Endodermal cell (in vitro differentiated cells): Measurements from ENCODE around the gene DBNL. TPM values are rescaled to one million over a fixed set of nuclear protein-coding genes. Genes with fewer than 3 reads are reported as not detected.

Experiments used
- DNase-seq: peaks from one replicate; pipeline ENCODE4 v3.0.0-alpha.2; 2017
- H3K27ac ChIP-seq: 2 replicates; pipeline ENCODE4 v1.5.1; 2013; ENCODE audit warnings: mild to moderate bottlenecking, low read depth, low read length, moderate library complexity
- H3K27me3 ChIP-seq: 2 replicates; pipeline ENCODE4 v1.6.1; 2013; ENCODE audit warnings: mild to moderate bottlenecking, low read length, moderate library complexity; ENCODE audit not compliant: insufficient read depth, control insufficient read depth, poor library complexity, severe bottlenecking
- H3K36me3 ChIP-seq: 2 replicates; pipeline ENCODE4 v1.7.0; 2013; ENCODE audit warnings: mild to moderate bottlenecking, low read length, moderate library complexity; ENCODE audit not compliant: control insufficient read depth, insufficient read depth
- H3K4me1 ChIP-seq: one replicate; pipeline ENCODE4 v1.7.0; 2013; ENCODE audit warnings: low read length; ENCODE audit not compliant: control insufficient read depth, insufficient read depth
- H3K4me3 ChIP-seq: 2 replicates; pipeline ENCODE4 v1.5.1; 2013; ENCODE audit warnings: mild to moderate bottlenecking, low read length, moderate library complexity
- H3K9ac ChIP-seq: 2 replicates; pipeline ENCODE4 v1.6.1; 2013; ENCODE audit warnings: mild to moderate bottlenecking, low read length, moderate library complexity; ENCODE audit not compliant: poor library complexity, severe bottlenecking; ENCODE audit errors: extremely low read depth
- H3K9me3 ChIP-seq: 2 replicates; pipeline ENCODE4 v1.6.1; 2013; ENCODE audit warnings: mild to moderate bottlenecking, low read length, moderate library complexity; ENCODE audit not compliant: control insufficient read depth
- H3K27ac Mint-ChIP-seq: 2 replicates; pipeline ENCODE4 v1.8.0; 2020; ENCODE audit warnings: mixed read lengths
- H3K27me3 Mint-ChIP-seq: 2 replicates; pipeline ENCODE4 v1.8.0; 2021; ENCODE audit warnings: mild to moderate bottlenecking, mixed read lengths; ENCODE audit not compliant: insufficient read depth
- H3K36me3 Mint-ChIP-seq: 2 replicates; pipeline ENCODE4 v1.8.0; 2020; ENCODE audit warnings: low read depth, mixed read lengths
- H3K4me1 Mint-ChIP-seq: 2 replicates; pipeline ENCODE4 v1.8.0; 2020; ENCODE audit warnings: mixed read lengths
- H3K4me3 Mint-ChIP-seq: 2 replicates; pipeline ENCODE4 v1.8.0; 2020; ENCODE audit warnings: mild to moderate bottlenecking, moderate library complexity, mixed read lengths
- H3K9me3 Mint-ChIP-seq: 2 replicates; pipeline ENCODE4 v1.8.0; 2020; ENCODE audit warnings: mild to moderate bottlenecking, mixed read lengths
- WGBS, 2 experiments: methylation state at CpG; one replicate each; pipeline versions ENCODE4 v1.1.5 to v1.1.7; 2013; ENCODE audit warnings: missing lambda C conversion rate in 2 of 2, mixed read lengths in 1 of 2; ENCODE audit not compliant: insufficient coverage in 1 of 2, insufficient read length in 1 of 2; 5-methylcytosine and 5-hydroxymethylcytosine counted together
- total RNA-seq, 2 donors: library from RNA; stranded (reverse); fragmentation: NEBNext Ultra II Directional in 1 of 2; extraction: Animal tissue kit (Norgen Biotek cat#: 25700) in 1 of 2; gene quantifications; 2 replicates in 1 of 2; 3 replicates in 1 of 2; pipeline ENCODE4 v1.2.1, GENCODE V29; 2021
- TF ChIP-seq, protein P1 (sequence below): fragments of 200-600 bp; sonication (generic); conservative IDR thresholded peaks from 2 replicates; pipeline ENCODE4 v1.5.0; 2021; ENCODE audit warnings: antibody characterized with exemption, mild to moderate bottlenecking

The DBNL gene
- total RNA-seq, 2 donors from 2014 or later: 47.0 to 50.9 TPM

DNA sequence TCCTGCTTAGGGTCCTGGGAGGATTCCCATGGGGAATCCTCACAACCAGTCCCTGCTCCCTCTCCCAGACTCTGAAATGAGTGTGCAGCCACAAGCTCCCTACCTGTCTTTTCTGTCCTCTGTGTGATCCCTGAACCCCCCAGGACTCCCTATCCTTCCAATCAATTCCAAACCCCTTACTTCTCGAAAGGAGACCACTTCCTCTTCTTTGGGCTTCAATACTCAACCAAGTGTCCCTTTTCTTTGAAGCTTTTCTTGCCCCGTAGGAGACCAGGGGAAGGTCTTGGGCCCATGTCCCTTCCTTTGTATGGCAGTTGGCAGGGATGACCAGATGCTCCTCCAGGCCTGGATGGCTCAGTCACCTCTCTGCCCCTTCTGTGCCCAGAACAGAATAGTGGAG lies 61.3 kb downstream of the DBNL start:
- Histone ChIP-seq H3K27me3 (peaks cover 5% of the 10 kb centered on the region), H3K4me1 (no peaks in the 10 kb centered on the region), H3K9me3 (no peaks in the 10 kb centered on the region), H3K27ac (no peak overlapping the region), H3K9ac (no peak overlapping the region), H3K4me3 (no peak overlapping the region), H3K36me3 (no peaks in the 10 kb centered on the region)
- TF ChIP-seq, protein P1, sequence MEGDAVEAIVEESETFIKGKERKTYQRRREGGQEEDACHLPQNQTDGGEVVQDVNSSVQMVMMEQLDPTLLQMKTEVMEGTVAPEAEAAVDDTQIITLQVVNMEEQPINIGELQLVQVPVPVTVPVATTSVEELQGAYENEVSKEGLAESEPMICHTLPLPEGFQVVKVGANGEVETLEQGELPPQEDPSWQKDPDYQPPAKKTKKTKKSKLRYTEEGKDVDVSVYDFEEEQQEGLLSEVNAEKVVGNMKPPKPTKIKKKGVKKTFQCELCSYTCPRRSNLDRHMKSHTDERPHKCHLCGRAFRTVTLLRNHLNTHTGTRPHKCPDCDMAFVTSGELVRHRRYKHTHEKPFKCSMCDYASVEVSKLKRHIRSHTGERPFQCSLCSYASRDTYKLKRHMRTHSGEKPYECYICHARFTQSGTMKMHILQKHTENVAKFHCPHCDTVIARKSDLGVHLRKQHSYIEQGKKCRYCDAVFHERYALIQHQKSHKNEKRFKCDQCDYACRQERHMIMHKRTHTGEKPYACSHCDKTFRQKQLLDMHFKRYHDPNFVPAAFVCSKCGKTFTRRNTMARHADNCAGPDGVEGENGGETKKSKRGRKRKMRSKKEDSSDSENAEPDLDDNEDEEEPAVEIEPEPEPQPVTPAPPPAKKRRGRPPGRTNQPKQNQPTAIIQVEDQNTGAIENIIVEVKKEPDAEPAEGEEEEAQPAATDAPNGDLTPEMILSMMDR: no peak
- H3K27me3 Mint-ChIP-seq: peaks cover 21% of the 10 kb centered on the region
- no peak overlapping the region for H3K27ac Mint-ChIP-seq
- no peaks in the 10 kb centered on the region for H3K9me3 Mint-ChIP-seq
- H3K36me3 Mint-ChIP-seq: peaks cover 10% of the 10 kb centered on the region
- DNase-seq: no peak
- H3K4me1 Mint-ChIP-seq: peaks cover 8% of the 10 kb centered on the region
- peak overlapping the region; percentile 66 for H3K4me3 Mint-ChIP-seq
- WGBS, 2 experiments: 92 to 100% methylated on average over 2 of the region's 2 CpGs

DNA sequence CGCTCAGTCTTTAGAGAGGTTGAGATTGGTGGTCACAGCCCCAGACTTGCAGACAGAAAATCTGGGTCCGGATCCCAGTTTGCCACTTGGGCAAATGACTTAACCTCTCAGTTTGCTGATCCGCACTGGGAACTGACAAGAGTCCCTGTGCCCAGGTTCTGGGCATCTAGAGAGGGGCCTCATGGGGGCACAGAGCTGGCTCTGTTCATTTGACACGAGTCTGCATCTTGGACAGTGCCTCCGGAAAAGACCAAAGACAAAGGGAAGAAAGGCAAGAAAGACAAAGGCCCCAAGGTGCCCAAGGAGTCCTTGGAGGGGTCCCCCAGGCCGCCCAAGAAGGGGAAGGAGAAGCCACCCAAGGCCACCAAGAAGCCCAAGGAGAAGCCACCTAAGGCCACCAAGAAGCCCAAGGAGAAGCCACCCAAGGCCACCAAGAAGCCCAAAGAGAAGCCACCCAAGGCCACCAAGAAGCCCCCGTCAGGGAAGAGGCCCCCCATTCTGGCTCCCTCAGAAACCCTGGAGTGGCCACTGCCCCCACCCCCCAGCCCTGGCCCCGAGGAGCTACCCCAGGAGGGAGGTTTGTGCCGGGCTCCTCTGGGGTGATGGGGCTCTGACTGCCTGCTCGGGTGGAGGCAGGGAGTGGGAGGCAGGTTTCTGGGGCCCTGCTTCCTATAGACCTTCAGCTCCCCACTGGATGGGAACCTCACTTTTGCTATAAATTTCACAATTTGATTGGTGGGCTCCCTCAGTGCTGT lies 62.0 kb downstream of the DBNL start:
- H3K36me3 Mint-ChIP-seq: peaks cover 10% of the 10 kb centered on the region
- no peak overlapping the region for H3K9ac ChIP-seq
- DNase-seq: no peak
- no peaks in the 10 kb centered on the region for H3K9me3 Mint-ChIP-seq
- H3K4me3 ChIP-seq: no peak overlapping the region
- no peak overlapping the region for H3K27ac ChIP-seq
- H3K27me3 Mint-ChIP-seq: peaks cover 21% of the 10 kb centered on the region
- no peak overlapping the region for H3K27ac Mint-ChIP-seq
- no peaks in the 10 kb centered on the region for H3K4me1 ChIP-seq
- WGBS, 2 experiments: 87 to 90% methylated on average over 7 to 10 of the region's 10 CpGs
- H3K9me3 ChIP-seq: no peaks in the 10 kb centered on the region
- H3K36me3 ChIP-seq: no peaks in the 10 kb centered on the region
- TF ChIP-seq, protein P1: no peak
- peaks cover 5% of the 10 kb centered on the region for H3K27me3 ChIP-seq
- H3K4me1 Mint-ChIP-seq: peaks cover 8% of the 10 kb centered on the region
- H3K4me3 Mint-ChIP-seq: no peak overlapping the region

DNA sequence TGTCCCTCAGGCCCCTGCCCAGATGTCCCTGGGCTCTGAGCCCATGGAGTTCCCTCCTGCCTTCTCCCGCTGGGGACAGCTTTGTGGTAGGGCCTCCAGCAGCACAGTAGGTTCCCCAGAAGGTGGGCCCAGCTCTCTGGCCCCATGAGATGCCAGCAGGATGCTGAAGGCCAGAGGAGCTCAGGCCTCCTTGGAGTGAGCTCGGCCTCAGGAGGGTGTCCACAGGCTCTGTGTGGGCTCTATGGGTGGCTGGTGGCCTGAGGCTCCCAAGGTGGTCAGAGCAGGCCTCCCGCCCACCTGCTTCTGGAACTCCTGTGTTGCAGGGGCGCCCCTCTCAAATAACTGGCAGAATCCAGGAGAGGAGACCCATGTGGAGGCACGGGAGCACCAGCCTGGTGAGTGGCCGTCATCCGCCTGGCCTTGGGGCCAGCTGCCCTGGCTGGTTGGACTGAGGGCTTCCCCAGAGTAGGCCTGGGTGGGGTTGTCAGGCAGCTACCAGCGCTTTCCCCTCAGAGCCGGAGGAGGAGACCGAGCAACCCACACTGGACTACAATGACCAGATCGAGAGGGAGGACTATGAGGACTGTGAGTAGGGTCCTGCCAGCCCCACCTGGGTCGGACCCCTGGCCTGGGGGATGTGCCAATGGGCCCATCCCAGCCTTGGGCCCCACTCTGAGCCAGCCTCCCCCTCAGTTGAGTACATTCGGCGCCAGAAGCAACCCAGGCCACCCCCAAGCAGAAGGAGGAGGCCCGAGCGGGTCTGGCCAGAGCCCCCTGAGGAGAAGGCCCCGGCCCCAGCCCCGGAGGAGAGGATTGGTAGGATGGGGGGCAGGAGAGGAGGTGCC lies 62.8 kb downstream of the DBNL start:
- H3K27ac ChIP-seq: no peak overlapping the region
- Mint-ChIP-seq H3K36me3 (peaks cover 11% of the 10 kb centered on the region), H3K9me3 (no peaks in the 10 kb centered on the region), H3K27me3 (peaks cover 18% of the 10 kb centered on the region), H3K4me1 (peaks cover 8% of the 10 kb centered on the region), H3K4me3 (no peak overlapping the region), H3K27ac (no peak overlapping the region)
- H3K4me1 ChIP-seq: no peaks in the 10 kb centered on the region
- no peaks in the 10 kb centered on the region for H3K36me3 ChIP-seq
- WGBS, 2 experiments: 89 to 92% methylated on average over 6 to 18 of the region's 18 CpGs
- TF ChIP-seq, protein P1: no peak
- no peak for DNase-seq
- no peak overlapping the region for H3K4me3 ChIP-seq
- H3K9ac ChIP-seq: no peak overlapping the region
- peaks cover 5% of the 10 kb centered on the region for H3K27me3 ChIP-seq
- no peaks in the 10 kb centered on the region for H3K9me3 ChIP-seq
